A673 (cell line): ENCODE data around the gene CDK5RAP2.

ENCODE experiments used
- EZH2 ChIP-seq: fragments of 200-600 bp; sonication (generic); IDR thresholded peaks from 2 replicates; pipeline ENCODE4 v1.6.1; 2017; ENCODE audit warnings: borderline replicate concordance, low read depth, mild to moderate bottlenecking, mixed read lengths, antibody characterized with exemption, low read length; ENCODE audit not compliant: poor library complexity, severe bottlenecking
- TF ChIP-seq, protein P1 (sequence below): fragments of 300-800, 200-600 bp; sonication (generic); conservative IDR thresholded peaks from 2 replicates; pipeline ENCODE4 v1.5.1; 2017; ENCODE audit warnings: low read depth, mild to moderate bottlenecking, antibody characterized with exemption, low read length, moderate library complexity, mixed read lengths

DNA sequence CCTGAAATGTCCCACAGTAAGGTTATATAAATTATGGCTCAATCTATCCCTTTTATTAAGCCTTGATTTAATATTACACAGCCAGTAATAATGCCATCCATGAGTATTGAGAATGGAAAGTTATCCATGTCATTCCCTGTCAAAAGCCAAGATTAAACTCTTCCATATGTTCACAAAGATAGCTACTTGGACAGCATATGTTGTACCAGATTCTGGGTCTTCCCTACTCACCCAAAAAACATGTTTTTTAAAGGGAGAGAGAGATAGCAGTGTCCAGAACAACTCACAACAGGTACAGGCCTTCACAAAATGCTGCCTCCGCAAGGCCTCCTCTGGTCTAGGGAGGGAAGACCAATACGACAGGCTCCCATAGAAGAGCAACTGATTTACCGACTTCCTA is 15.4 kb downstream of the CDK5RAP2 start:
- TF ChIP-seq, protein P1, sequence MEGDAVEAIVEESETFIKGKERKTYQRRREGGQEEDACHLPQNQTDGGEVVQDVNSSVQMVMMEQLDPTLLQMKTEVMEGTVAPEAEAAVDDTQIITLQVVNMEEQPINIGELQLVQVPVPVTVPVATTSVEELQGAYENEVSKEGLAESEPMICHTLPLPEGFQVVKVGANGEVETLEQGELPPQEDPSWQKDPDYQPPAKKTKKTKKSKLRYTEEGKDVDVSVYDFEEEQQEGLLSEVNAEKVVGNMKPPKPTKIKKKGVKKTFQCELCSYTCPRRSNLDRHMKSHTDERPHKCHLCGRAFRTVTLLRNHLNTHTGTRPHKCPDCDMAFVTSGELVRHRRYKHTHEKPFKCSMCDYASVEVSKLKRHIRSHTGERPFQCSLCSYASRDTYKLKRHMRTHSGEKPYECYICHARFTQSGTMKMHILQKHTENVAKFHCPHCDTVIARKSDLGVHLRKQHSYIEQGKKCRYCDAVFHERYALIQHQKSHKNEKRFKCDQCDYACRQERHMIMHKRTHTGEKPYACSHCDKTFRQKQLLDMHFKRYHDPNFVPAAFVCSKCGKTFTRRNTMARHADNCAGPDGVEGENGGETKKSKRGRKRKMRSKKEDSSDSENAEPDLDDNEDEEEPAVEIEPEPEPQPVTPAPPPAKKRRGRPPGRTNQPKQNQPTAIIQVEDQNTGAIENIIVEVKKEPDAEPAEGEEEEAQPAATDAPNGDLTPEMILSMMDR, result no peak
- no peak for TF ChIP-seq EZH2
